ENCODE measurements around the gene MT1E. TPM values are rescaled to one million over a fixed set of nuclear protein-coding genes. Genes with fewer than 3 reads are reported as not detected.
A peak's percentile ranks its signal among the peaks of the same experiment; 100 is the strongest.
"Not testable (repeated sequence)": the region's sequence is repeated elsewhere in the genome, so short reads cannot be mapped to it uniquely, and the experiment has no call there.

MT1E gene
- total RNA-seq, 2 donors from 2014 or later: 0.53 TPM; not detected in 1

- Mint-ChIP-seq H3K4me3 (no peak overlapping the region), H3K4me1 (peaks cover 8% of the 10 kb centered on the region), H3K27me3 (peaks cover 24% of the 10 kb centered on the region), H3K36me3 (ENCODE audit: low read depth) (peaks cover 1% of the 10 kb centered on the region), H3K27ac (no peak overlapping the region), H3K9me3 (no peaks in the 10 kb centered on the region)
- ATAC-seq (replicated peaks): no peak
These were observed 48.3 kb downstream of the MT1E start for GRCh38 chr16:56673921-56674320.

DNA sequence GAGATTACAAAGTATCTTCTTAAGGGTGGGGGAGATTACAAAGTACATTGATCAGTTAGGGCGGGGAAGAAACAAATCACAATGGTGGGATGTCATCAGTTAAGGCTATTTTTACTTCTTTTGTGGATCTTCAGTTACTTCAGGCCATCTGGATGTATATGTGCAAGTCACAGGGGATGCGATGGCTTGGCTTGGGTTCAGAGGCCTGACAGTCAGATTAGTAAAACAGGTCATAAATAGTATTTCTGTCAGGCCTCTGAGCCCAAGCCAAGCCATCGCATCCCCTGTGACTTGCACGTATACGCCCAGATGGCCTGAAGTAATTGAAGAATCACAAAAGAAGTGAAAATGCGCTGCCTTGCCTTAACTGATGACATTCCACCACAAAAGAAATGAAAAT, 49.0 kb downstream of the MT1E start:
- H3K36me3 Mint-ChIP-seq (ENCODE audit: low read depth); H3K4me1 Mint-ChIP-seq; H3K27ac Mint-ChIP-seq; ATAC-seq (replicated peaks); H3K4me3 Mint-ChIP-seq; H3K9me3 Mint-ChIP-seq: not testable (repeated sequence)
- peaks cover 19% of the 10 kb centered on the region for H3K27me3 Mint-ChIP-seq

GRCh38 chr16:56675685-56676210, 50.2 kb downstream of the MT1E start:
- peak overlapping the region; percentile 39 for H3K27ac Mint-ChIP-seq
- peaks cover 11% of the 10 kb centered on the region for H3K27me3 Mint-ChIP-seq
- H3K36me3 Mint-ChIP-seq (ENCODE audit: low read depth): no peaks in the 10 kb centered on the region
- peak overlapping the region; percentile 58 for H3K4me3 Mint-ChIP-seq
- H3K9me3 Mint-ChIP-seq: no peaks in the 10 kb centered on the region
- H3K4me1 Mint-ChIP-seq: peaks cover 11% of the 10 kb centered on the region
- no peak for ATAC-seq (replicated peaks)

Other genes with a start within 250 kb of the MT1E start
- 10 to 100 TPM; 37.5 to 39.7 TPM for gene AMFR, start 200.2 kb upstream of the MT1E start, total RNA-seq
- 100 to 1,000 TPM; 262 to 288 TPM for gene NUDT21, start 174.4 kb upstream of the MT1E start, total RNA-seq
- 10 to 100 TPM; 28.8 to 59.9 TPM for gene OGFOD1, start 174.2 kb upstream of the MT1E start, total RNA-seq
- gene BBS2, start 105.8 kb upstream of the MT1E start, total RNA-seq: 10 to 100 TPM; 18.8 to 23.2 TPM
- not detected for gene MT4, start 60.7 kb upstream of the MT1E start, total RNA-seq
- 10 to 100 TPM in 1 of 2 donors, 1 to 10 TPM in 1; 3.0 to 73.8 TPM for gene MT3, start 36.3 kb upstream of the MT1E start, total RNA-seq
- gene MT2A, start 17.2 kb upstream of the MT1E start, total RNA-seq: 100 to 1,000 TPM in 1 of 2 donors, 10 to 100 TPM in 1; 25.6 to 114 TPM
- not detected for gene MT1M, start 6.9 kb downstream of the MT1E start, total RNA-seq
- 1 to 10 TPM; 1.5 to 6.5 TPM for gene MT1A, start 12.9 kb downstream of the MT1E start, total RNA-seq
- gene MT1B, start 26.1 kb downstream of the MT1E start, total RNA-seq: not detected
- 1 to 10 TPM; 3.1 to 5.7 TPM for gene MT1F, start 32.2 kb downstream of the MT1E start, total RNA-seq
- gene MT1G, start 42.3 kb downstream of the MT1E start, total RNA-seq: not detected
- not detected for gene MT1H, start 44.0 kb downstream of the MT1E start, total RNA-seq
- gene MT1X, start 56.7 kb downstream of the MT1E start, total RNA-seq: 1 to 10 TPM; 6.1 to 7.6 TPM
- gene NUP93, start 104.3 kb downstream of the MT1E start, total RNA-seq: 100 to 1,000 TPM in 1 of 2 donors, 10 to 100 TPM in 1; 51.5 to 112 TPM
- gene SLC12A3, start 239.4 kb downstream of the MT1E start, total RNA-seq: not detected